Measurements from ENCODE around the gene CDH4.

The CDH4 gene

GRCh38 chr20:61753987-61754956 is 502.2 kb downstream of the CDH4 start:
- POLR2A ChIA-PET (ENCODE audit: low non-redundant PET): no interaction called here
- TF ChIP-seq CTCF (conservative IDR thresholded peaks at IDR 0.05; ENCODE audit: low read depth): no peak
- CTCF ChIA-PET: no interaction called here
- DNase-seq (ENCODE audit: low spot score): no peak
- no peak overlapping the region; the same call in 1 of the 2 replicates for H3K27ac ChIP-seq

GRCh38 chr20:61754976-61755778 is 503.1 kb downstream of the CDH4 start:
- H3K27ac ChIP-seq: no peak overlapping the region
- CTCF ChIA-PET: no interaction called here
- DNase-seq (ENCODE audit: low spot score): no peak
- TF ChIP-seq CTCF (conservative IDR thresholded peaks at IDR 0.05; ENCODE audit: low read depth): no peak
- POLR2A ChIA-PET (ENCODE audit: low non-redundant PET): no interaction called here

- no peak overlapping the region for H3K27ac ChIP-seq
- no peak for TF ChIP-seq CTCF (conservative IDR thresholded peaks at IDR 0.05; ENCODE audit: low read depth)
- no peak for DNase-seq (ENCODE audit: low spot score)
- ChIA-PET POLR2A (ENCODE audit: low non-redundant PET) (interaction anchor here (0.7 kb wide), 1 partner anchor 10 kb away, joined by 5 read pairs; no protein-coding TSS in a partner anchor), CTCF (interaction anchor here (0.5 to 1.0 kb wide), 3 partner anchors 51 to 131 kb away, joined by 3 read pairs; no protein-coding TSS in a partner anchor)
These were observed 504.1 kb downstream of the CDH4 start for GRCh38 chr20:61755971-61756845.

GRCh38 chr20:61756966-61757677 is 505.1 kb downstream of the CDH4 start:
- no peak for TF ChIP-seq CTCF (conservative IDR thresholded peaks at IDR 0.05; ENCODE audit: low read depth)
- ChIA-PET CTCF (interaction anchor here (0.5 to 1.0 kb wide), 3 partner anchors 50 to 130 kb away, joined by 3 read pairs; no protein-coding TSS in a partner anchor), POLR2A (ENCODE audit: low non-redundant PET) (interaction anchor here (0.7 kb wide), 1 partner anchor 9 kb away, joined by 5 read pairs; no protein-coding TSS in a partner anchor)
- no peak for DNase-seq (ENCODE audit: low spot score)
- H3K27ac ChIP-seq: no peak overlapping the region

- peak; percentile 55 for DNase-seq (ENCODE audit: low spot score)
- TF ChIP-seq CTCF (conservative IDR thresholded peaks at IDR 0.05; ENCODE audit: low read depth): no peak
- ChIA-PET POLR2A (ENCODE audit: low non-redundant PET) (no interaction called here), CTCF (interaction anchor here (0.5 to 1.0 kb wide), 2 partner anchors 129 to 138 kb away, joined by 3 to 4 read pairs; no protein-coding TSS in a partner anchor)
- no peak overlapping the region for H3K27ac ChIP-seq
These were observed 505.9 kb downstream of the CDH4 start for GRCh38 chr20:61757678-61758563.
